Glomerular endothelial cell (primary cell): ENCODE results near the gene PSMA5. TPM values are rescaled to one million over a fixed set of nuclear protein-coding genes. Genes with fewer than 3 reads are reported as not detected.
"Not testable (repeated sequence)": the region's sequence is repeated elsewhere in the genome, so short reads cannot be mapped to it uniquely, and the experiment has no call there.

ENCODE experiments used
- DNase-seq: peaks from one replicate; pipeline ENCODE4 v3.0.0-alpha.2; 2011; ENCODE audit warnings: low read depth, low spot score; ENCODE audit errors: extremely low read depth
- total RNA-seq: library from RNA; depleted of rRNA; stranded (reverse); fragments of >200 nt; gene quantifications from 2 replicates; pipeline ENCODE4 v1.2.3, GENCODE V29; 2015

The PSMA5 gene
- total RNA-seq, 1 donor from 2014 or later = 58.8 TPM

GRCh38 chr1:109392788-109393616 is 33.2 kb downstream of the PSMA5 start:
- no peak for DNase-seq

- DNase-seq = no peak
Measured at GRCh38 chr1:109392037-109392787, 34.0 kb downstream of the PSMA5 start.

- DNase-seq = no peak
Measured at GRCh38 chr1:109391626-109392025, 34.6 kb downstream of the PSMA5 start.

GRCh38 chr1:109391157-109391556 is 35.1 kb downstream of the PSMA5 start:
- no peak for DNase-seq

GRCh38 chr1:109389638-109390341 is 36.5 kb downstream of the PSMA5 start:
- DNase-seq = no peak

GRCh38 chr1:109388884-109389637 is 37.2 kb downstream of the PSMA5 start:
- DNase-seq = no peak

GRCh38 chr1:109388208-109388711 is 38.0 kb downstream of the PSMA5 start:
- no peak for DNase-seq

GRCh38 chr1:109386054-109386717 is 40.1 kb downstream of the PSMA5 start:
- no peak for DNase-seq

GRCh38 chr1:109385417-109385816 is 40.8 kb downstream of the PSMA5 start:
- DNase-seq = no peak

- no peak for DNase-seq
Measured at GRCh38 chr1:109383854-109384253, 42.4 kb downstream of the PSMA5 start.

- no peak for DNase-seq
Measured at GRCh38 chr1:109383087-109383779, 43.0 kb downstream of the PSMA5 start.

- no peak for DNase-seq
Measured at GRCh38 chr1:109381573-109381972, 44.7 kb downstream of the PSMA5 start.

GRCh38 chr1:109379907-109380306 is 46.3 kb downstream of the PSMA5 start:
- no peak for DNase-seq

GRCh38 chr1:109379422-109379821 is 46.8 kb downstream of the PSMA5 start:
- DNase-seq = no peak

GRCh38 chr1:109377698-109378097 is 48.5 kb downstream of the PSMA5 start:
- no peak for DNase-seq

- not testable (repeated sequence) for DNase-seq
Measured at GRCh38 chr1:109373696-109374095, 52.6 kb downstream of the PSMA5 start.

GRCh38 chr1:109373126-109373525 is 53.1 kb downstream of the PSMA5 start:
- no peak for DNase-seq

- DNase-seq = no peak
Measured at GRCh38 chr1:109372281-109372680, 54.0 kb downstream of the PSMA5 start.

GRCh38 chr1:109371341-109371739 is 54.9 kb downstream of the PSMA5 start:
- no peak for DNase-seq
